HepG2 (cell line): ENCODE measurements around the gene LMCD1. TPM values are rescaled to one million over a fixed set of nuclear protein-coding genes. Genes with fewer than 3 reads are reported as not detected.

ENCODE experiments used
- ADNP ChIP-seq: sonication (generic); formaldehyde crosslinking; IDR thresholded peaks from 2 replicates; pipeline ENCODE4 v1.4.0; 2020; ENCODE audit warnings: missing genetic modification reagents
- CBFB ChIP-seq: sonication (generic); formaldehyde crosslinking; IDR thresholded peaks from 2 replicates; pipeline ENCODE4 v1.4.0; 2020; ENCODE audit warnings: missing genetic modification reagents
- CBX1 ChIP-seq: IDR thresholded peaks from one replicate; pipeline ENCODE4 v1.6.1; 2016; ENCODE audit warnings: antibody characterized with exemption, low read depth
- CHD4 ChIP-seq: fragments of 200-600 bp; sonication (generic); IDR thresholded peaks from 2 replicates; pipeline ENCODE4 v1.7.0; 2017; ENCODE audit warnings: mild to moderate bottlenecking, low read length, borderline replicate concordance
- KDM4B ChIP-seq: sonication (generic); formaldehyde crosslinking; IDR thresholded peaks from 2 replicates; pipeline ENCODE4 v1.4.0; 2020; ENCODE audit warnings: missing genetic modification reagents
- RFXAP ChIP-seq: sonication (generic); formaldehyde crosslinking; IDR thresholded peaks from 2 replicates; pipeline ENCODE4 v1.4.0; 2020; ENCODE audit warnings: missing genetic modification reagents, borderline replicate concordance
- SMARCC2 ChIP-seq: fragments of 450-650 bp; IDR thresholded peaks from 2 replicates; pipeline ENCODE4 v1.6.1; 2017; ENCODE audit warnings: antibody characterized with exemption, mild to moderate bottlenecking
- SMYD3 ChIP-seq: sonication (generic); formaldehyde crosslinking; IDR thresholded peaks from 2 replicates; pipeline ENCODE4 v1.8.1; 2023; ENCODE audit warnings: mild to moderate bottlenecking, missing genetic modification reagents
- SP140L ChIP-seq: sonication (generic); formaldehyde crosslinking; IDR thresholded peaks from 2 replicates; pipeline ENCODE4 v1.4.0; 2020; ENCODE audit warnings: missing genetic modification reagents, borderline replicate concordance
- TBL1XR1 ChIP-seq: fragments of 150-350 bp; IDR thresholded peaks from 2 replicates; pipeline ENCODE4 v1.6.1; 2014; ENCODE audit warnings: borderline replicate concordance, low read length; ENCODE audit not compliant: partially characterized antibody
- ZFYVE20 ChIP-seq: sonication (generic); formaldehyde crosslinking; IDR thresholded peaks from 2 replicates; pipeline ENCODE4 v1.8.0; 2023; ENCODE audit warnings: low read depth, mild to moderate bottlenecking, moderate library complexity, missing genetic modification reagents, borderline replicate concordance
- ZNF205 ChIP-seq: IDR thresholded peaks from 2 replicates; pipeline ENCODE4 v1.6.1; 2018; ENCODE audit warnings: missing biosample characterization, missing genetic modification reagents
- ZNF335 ChIP-seq: sonication (generic); formaldehyde crosslinking; IDR thresholded peaks from 2 replicates; pipeline ENCODE4 v1.4.0; 2020; ENCODE audit warnings: missing genetic modification reagents
- ZNF383 ChIP-seq: sonication (generic); formaldehyde crosslinking; IDR thresholded peaks from 2 replicates; pipeline ENCODE4 v1.4.0; 2020; ENCODE audit warnings: missing genetic modification reagents, mild to moderate bottlenecking, borderline replicate concordance
- ZNF501 ChIP-seq: sonication (generic); formaldehyde crosslinking; IDR thresholded peaks from 2 replicates; pipeline ENCODE4 v1.5.1; 2020; ENCODE audit warnings: mild to moderate bottlenecking, moderate library complexity, missing genetic modification reagents
- ZNF768 ChIP-seq: sonication (generic); formaldehyde crosslinking; IDR thresholded peaks from 2 replicates; pipeline ENCODE4 v1.4.0; 2020; ENCODE audit warnings: missing genetic modification reagents
- polyA plus RNA-seq, 8 experiments: library from polyadenylated mRNA; depleted of rRNA in 3 of 8; stranded (reverse) in 7 of 8; unstranded in 1 of 8; fragments of >200 nt; fragmentation: Illumina TruSeq in 4 of 8; extraction: Trizol in 4 of 8; gene quantifications; 2 replicates each; pipeline versions ENCODE4 v1.2.1 to v1.2.3, GENCODE V29; 2011 to 2016; ENCODE audit warnings: low read depth in 4 of 8, missing spikeins in 1 of 8, mixed read lengths in 1 of 8; ENCODE audit not compliant: insufficient read depth in 1 of 8
- total RNA-seq, 5 experiments: library from RNA; depleted of rRNA; stranded (reverse); fragments of >200 nt; fragmentation: Illumina TruSeq; extraction: Trizol; gene quantifications; 2 replicates each; pipeline ENCODE4 v1.2.3, GENCODE V29; 2016; ENCODE audit warnings: low read depth in 1 of 5
- TF ChIP-seq, protein P1 (sequence below): sonication (generic); formaldehyde crosslinking; IDR thresholded peaks from 2 replicates; pipeline ENCODE4 v1.8.0; 2022; ENCODE audit warnings: missing genetic modification reagents, mild to moderate bottlenecking, borderline replicate concordance
- TF ChIP-seq, protein P2 (sequence below): sonication (generic); formaldehyde crosslinking; IDR thresholded peaks from 2 replicates; pipeline ENCODE4 v1.4.0; 2020; ENCODE audit warnings: low read depth, mild to moderate bottlenecking, missing genetic modification reagents
- TF ChIP-seq, protein P3 (sequence below): conservative IDR thresholded peaks from 2 replicates; pipeline ENCODE4 v1.6.1; 2018; ENCODE audit warnings: missing genetic modification reagents
- TF ChIP-seq, protein P4 (sequence below): sonication (generic); formaldehyde crosslinking; IDR thresholded peaks from 2 replicates; pipeline ENCODE4 v1.4.0; 2020; ENCODE audit warnings: missing genetic modification reagents
- TF ChIP-seq, protein P5 (sequence below): sonication (generic); formaldehyde crosslinking; IDR thresholded peaks from 2 replicates; pipeline ENCODE4 v1.4.0; 2020; ENCODE audit warnings: mild to moderate bottlenecking, low read depth, missing genetic modification reagents
- TF ChIP-seq, protein P6 (sequence below): sonication (generic); formaldehyde crosslinking; IDR thresholded peaks from 2 replicates; pipeline ENCODE4 v1.4.0; 2020; ENCODE audit warnings: missing genetic modification reagents

LMCD1 gene
- total and polyA plus RNA-seq, 2 of the 13 experiments (the other 11 are each of a cell fraction or from before 2014, with no cell fraction given), result 6.2 to 7.1 TPM

DNA sequence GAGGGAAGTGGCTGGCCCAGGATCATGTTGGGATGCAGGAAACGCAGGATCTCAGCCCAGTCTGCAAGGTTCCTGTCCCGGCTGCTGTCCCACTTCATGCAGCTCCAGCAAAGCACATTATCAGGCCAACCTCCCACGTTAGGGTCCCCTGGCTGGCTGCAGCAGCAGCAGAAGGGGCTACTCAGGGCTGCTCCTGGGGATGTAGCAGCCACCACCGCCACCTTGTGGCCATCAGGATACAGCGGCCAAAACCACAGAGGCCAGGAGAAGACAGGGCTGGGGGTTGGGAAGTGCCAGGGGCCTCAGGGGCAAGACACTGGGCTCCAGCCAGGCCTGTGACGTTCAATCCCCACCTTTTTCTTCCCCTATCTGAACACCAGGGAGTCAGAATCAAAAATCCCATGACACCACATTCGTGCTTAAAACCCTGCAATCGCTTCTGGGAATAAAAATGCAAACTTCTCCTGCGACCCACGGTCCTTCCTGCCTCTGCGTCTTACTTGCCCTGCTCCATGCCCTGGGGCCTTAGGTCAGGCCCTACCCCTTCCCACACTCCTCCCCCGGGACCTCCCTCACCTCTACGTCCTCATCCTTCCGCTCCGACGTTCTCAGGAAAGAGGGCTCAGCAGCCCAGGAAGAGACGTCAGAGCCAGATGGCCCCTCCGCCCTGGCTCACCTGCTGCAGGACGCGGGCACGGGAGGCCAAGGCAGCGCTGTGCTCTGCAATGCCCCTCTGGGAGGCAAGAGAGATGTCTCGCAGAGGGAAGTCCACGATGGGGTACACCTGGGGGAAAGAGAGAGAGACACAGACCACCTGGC is 121.5 kb downstream of the LMCD1 start (continued):
- TF ChIP-seq, protein P1, sequence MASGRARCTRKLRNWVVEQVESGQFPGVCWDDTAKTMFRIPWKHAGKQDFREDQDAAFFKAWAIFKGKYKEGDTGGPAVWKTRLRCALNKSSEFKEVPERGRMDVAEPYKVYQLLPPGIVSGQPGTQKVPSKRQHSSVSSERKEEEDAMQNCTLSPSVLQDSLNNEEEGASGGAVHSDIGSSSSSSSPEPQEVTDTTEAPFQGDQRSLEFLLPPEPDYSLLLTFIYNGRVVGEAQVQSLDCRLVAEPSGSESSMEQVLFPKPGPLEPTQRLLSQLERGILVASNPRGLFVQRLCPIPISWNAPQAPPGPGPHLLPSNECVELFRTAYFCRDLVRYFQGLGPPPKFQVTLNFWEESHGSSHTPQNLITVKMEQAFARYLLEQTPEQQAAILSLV, result peak; percentile 44; the same call in 1 of the 2 replicates
- TF ChIP-seq ZNF501 (no peak), ZNF383 (CRISPR knock-in tag) (no peak), CHD4 (no peak), SP140L (CRISPR knock-in tag) (no peak), ZNF768 (CRISPR knock-in tag) (no peak), RFXAP (CRISPR knock-in tag) (no peak), ZNF335 (no peak), CBFB (CRISPR knock-in tag) (peak; percentile 46; the same call in 1 of the 2 replicates), CBX1 (no peak), ADNP (CRISPR knock-in tag) (no peak), TBL1XR1 (no peak), ZFYVE20 (CRISPR knock-in tag) (no peak), ZNF205 (CRISPR knock-in tag) (no peak), SMYD3 (CRISPR knock-in tag) (no peak), SMARCC2 (no peak), KDM4B (no peak)
- TF ChIP-seq, protein P2, sequence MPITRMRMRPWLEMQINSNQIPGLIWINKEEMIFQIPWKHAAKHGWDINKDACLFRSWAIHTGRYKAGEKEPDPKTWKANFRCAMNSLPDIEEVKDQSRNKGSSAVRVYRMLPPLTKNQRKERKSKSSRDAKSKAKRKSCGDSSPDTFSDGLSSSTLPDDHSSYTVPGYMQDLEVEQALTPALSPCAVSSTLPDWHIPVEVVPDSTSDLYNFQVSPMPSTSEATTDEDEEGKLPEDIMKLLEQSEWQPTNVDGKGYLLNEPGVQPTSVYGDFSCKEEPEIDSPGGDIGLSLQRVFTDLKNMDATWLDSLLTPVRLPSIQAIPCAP, result no peak
- TF ChIP-seq, protein P3, sequence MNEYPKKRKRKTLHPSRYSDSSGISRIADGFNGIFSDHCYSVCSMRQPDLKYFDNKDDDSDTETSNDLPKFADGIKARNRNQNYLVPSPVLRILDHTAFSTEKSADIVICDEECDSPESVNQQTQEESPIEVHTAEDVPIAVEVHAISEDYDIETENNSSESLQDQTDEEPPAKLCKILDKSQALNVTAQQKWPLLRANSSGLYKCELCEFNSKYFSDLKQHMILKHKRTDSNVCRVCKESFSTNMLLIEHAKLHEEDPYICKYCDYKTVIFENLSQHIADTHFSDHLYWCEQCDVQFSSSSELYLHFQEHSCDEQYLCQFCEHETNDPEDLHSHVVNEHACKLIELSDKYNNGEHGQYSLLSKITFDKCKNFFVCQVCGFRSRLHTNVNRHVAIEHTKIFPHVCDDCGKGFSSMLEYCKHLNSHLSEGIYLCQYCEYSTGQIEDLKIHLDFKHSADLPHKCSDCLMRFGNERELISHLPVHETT (CRISPR knock-in tag), result no peak
- TF ChIP-seq, protein P4, sequence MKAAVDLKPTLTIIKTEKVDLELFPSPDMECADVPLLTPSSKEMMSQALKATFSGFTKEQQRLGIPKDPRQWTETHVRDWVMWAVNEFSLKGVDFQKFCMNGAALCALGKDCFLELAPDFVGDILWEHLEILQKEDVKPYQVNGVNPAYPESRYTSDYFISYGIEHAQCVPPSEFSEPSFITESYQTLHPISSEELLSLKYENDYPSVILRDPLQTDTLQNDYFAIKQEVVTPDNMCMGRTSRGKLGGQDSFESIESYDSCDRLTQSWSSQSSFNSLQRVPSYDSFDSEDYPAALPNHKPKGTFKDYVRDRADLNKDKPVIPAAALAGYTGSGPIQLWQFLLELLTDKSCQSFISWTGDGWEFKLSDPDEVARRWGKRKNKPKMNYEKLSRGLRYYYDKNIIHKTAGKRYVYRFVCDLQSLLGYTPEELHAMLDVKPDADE (CRISPR knock-in tag), result no peak
- TF ChIP-seq, protein P5, sequence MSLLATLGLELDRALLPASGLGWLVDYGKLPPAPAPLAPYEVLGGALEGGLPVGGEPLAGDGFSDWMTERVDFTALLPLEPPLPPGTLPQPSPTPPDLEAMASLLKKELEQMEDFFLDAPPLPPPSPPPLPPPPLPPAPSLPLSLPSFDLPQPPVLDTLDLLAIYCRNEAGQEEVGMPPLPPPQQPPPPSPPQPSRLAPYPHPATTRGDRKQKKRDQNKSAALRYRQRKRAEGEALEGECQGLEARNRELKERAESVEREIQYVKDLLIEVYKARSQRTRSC (CRISPR knock-in tag), result no peak
- TF ChIP-seq, protein P6, sequence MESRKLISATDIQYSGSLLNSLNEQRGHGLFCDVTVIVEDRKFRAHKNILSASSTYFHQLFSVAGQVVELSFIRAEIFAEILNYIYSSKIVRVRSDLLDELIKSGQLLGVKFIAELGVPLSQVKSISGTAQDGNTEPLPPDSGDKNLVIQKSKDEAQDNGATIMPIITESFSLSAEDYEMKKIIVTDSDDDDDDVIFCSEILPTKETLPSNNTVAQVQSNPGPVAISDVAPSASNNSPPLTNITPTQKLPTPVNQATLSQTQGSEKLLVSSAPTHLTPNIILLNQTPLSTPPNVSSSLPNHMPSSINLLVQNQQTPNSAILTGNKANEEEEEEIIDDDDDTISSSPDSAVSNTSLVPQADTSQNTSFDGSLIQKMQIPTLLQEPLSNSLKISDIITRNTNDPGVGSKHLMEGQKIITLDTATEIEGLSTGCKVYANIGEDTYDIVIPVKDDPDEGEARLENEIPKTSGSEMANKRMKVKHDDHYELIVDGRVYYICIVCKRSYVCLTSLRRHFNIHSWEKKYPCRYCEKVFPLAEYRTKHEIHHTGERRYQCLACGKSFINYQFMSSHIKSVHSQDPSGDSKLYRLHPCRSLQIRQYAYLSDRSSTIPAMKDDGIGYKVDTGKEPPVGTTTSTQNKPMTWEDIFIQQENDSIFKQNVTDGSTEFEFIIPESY (CRISPR knock-in tag), result peak; percentile 56; the same call in 1 of the 2 replicates
